KOPT-K1 (cell line): ENCODE results near the gene ADAP1.
"Not testable (repeated sequence)": the region's sequence is repeated elsewhere in the genome, so short reads cannot be mapped to it uniquely, and the experiment has no call there.

Experiments
- H3K27ac ChIP-seq: fragments of 200-600 bp; sonication (generic); 2 replicates; pipeline ENCODE4 v1.5.1; 2016; ENCODE audit warnings: antibody characterized with exemption, mild to moderate bottlenecking, low read depth, low read length; ENCODE audit not compliant: poor library complexity, severe bottlenecking
- H3K36me3 ChIP-seq: fragments of 200-600 bp; sonication (generic); 2 replicates; pipeline ENCODE4 v1.5.1; 2017; ENCODE audit warnings: antibody characterized with exemption, mild to moderate bottlenecking, low read length, moderate library complexity; ENCODE audit not compliant: insufficient read depth
- H3K9me3 ChIP-seq: fragments of 200-600 bp; sonication (generic); 2 replicates; pipeline ENCODE4 v1.5.1; 2017; ENCODE audit warnings: antibody characterized with exemption, low read length, mild to moderate bottlenecking; ENCODE audit not compliant: insufficient read depth, poor library complexity, severe bottlenecking

The ADAP1 gene

GRCh38 chr7:945556-946255 lies 8.8 kb downstream of the ADAP1 start:
- Histone ChIP-seq H3K36me3 (no peaks in the 10 kb centered on the region), H3K9me3 (peaks cover 2% of the 10 kb centered on the region), H3K27ac (no peak overlapping the region)

- H3K27ac ChIP-seq: no peak overlapping the region
- peaks cover 8% of the 10 kb centered on the region for H3K9me3 ChIP-seq
- no peaks in the 10 kb centered on the region for H3K36me3 ChIP-seq
These were observed 9.3 kb downstream of the ADAP1 start for GRCh38 chr7:945147-945555.

GRCh38 chr7:944744-945143 lies 9.7 kb downstream of the ADAP1 start:
- no peak overlapping the region for H3K27ac ChIP-seq
- peaks cover 12% of the 10 kb centered on the region for H3K9me3 ChIP-seq
- no peaks in the 10 kb centered on the region for H3K36me3 ChIP-seq

DNA sequence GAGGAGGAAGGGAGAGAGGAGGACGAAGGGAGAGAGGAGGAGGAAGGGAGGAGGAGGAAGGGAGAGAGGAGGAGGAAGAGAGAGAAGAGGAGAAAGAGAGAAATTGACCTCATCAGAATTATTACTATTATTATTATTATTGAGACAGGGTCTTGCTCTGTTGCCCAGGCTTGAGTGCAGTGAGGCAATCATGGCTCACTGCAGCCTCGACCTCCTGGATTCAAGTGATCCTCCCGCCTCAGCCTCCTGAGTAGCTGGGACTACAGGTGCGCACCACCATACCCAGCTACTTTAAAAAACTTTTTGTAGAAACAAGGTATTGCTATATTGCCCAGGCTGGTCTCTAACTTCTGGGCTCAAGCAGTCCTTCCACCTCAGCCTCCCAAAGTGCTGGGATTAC lies 10.7 kb downstream of the ADAP1 start:
- not testable (repeated sequence) for H3K27ac ChIP-seq, H3K36me3 ChIP-seq
- H3K9me3 ChIP-seq: peaks cover 13% of the 10 kb centered on the region

DNA sequence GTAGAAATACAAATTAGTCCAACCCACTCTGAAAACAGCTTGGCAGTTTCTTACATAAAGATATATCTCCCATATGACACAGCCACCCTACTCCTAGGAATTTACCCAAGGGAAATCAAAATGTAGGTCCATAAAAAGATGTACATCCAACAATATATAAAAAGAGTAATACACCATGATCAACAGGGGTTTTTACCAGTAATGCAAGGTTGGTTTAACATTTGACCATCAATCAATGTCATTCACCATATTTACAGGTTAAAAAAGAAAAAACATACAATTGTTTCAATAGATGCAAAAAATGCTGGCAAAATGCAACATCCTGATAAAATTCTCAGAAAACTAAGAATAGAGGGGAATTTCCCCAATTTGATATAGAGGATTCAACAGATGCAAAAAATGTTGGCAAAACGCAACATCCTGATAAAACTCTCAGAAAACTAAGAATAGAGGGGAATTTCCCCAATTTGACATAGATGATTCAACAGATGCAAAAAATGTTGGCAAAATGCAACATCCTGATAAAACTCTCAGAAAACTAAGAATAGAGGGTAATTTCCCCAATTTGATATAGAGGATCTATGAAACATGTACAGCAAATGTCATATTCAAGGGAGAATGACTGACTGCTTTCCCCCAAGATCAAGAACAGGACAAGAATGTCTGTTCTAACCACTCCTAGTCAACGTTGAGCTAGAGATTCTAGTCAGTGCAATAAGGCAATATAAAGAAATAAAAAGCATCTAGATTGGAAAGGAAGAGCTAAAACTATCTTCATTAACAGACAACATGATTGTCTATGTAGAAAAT lies 13.7 kb downstream of the ADAP1 start:
- H3K36me3 ChIP-seq: no peaks in the 10 kb centered on the region
- no peak overlapping the region for H3K27ac ChIP-seq
- H3K9me3 ChIP-seq: peaks cover 13% of the 10 kb centered on the region

- H3K36me3 ChIP-seq: no peaks in the 10 kb centered on the region
- no peak overlapping the region for H3K27ac ChIP-seq
- H3K9me3 ChIP-seq: peaks cover 13% of the 10 kb centered on the region
These were observed 14.6 kb downstream of the ADAP1 start for GRCh38 chr7:939843-940242.

- H3K27ac ChIP-seq: no peak overlapping the region
- H3K9me3 ChIP-seq: peaks cover 13% of the 10 kb centered on the region
- no peaks in the 10 kb centered on the region for H3K36me3 ChIP-seq
These were observed 15.8 kb downstream of the ADAP1 start for GRCh38 chr7:938546-939185.

DNA sequence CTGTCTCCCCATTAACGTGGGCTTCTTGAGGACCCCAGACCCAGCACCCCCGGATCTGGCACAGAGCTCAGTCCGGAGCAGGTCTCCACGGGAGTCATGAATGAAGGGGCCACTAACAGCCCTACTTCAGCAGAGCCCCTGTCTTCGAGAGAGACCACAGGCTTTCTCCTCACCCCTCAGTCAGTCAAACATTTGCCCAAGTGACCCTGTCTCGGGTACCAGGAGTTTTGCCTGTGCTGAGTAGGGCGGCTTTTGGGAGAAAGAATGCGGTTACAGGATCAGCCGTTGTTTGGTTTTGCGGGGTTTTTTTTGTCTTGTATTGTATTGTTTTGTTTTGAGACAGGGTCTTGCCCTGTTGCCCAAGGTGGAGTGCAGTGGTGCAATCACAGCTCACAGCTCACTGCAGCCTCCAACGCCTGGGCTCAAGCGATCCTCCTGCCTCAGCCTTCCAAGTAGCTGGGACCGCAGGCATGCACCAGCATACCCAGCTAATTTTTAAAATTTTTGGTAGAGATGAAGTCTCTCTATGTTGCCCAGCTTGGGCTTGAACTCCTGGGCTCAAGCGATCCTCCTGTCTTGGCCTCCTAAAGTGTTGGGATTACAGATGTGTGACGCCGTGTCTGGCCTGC lies 16.5 kb downstream of the ADAP1 start:
- no peak overlapping the region for H3K27ac ChIP-seq
- peaks cover 13% of the 10 kb centered on the region for H3K9me3 ChIP-seq
- no peaks in the 10 kb centered on the region for H3K36me3 ChIP-seq

DNA sequence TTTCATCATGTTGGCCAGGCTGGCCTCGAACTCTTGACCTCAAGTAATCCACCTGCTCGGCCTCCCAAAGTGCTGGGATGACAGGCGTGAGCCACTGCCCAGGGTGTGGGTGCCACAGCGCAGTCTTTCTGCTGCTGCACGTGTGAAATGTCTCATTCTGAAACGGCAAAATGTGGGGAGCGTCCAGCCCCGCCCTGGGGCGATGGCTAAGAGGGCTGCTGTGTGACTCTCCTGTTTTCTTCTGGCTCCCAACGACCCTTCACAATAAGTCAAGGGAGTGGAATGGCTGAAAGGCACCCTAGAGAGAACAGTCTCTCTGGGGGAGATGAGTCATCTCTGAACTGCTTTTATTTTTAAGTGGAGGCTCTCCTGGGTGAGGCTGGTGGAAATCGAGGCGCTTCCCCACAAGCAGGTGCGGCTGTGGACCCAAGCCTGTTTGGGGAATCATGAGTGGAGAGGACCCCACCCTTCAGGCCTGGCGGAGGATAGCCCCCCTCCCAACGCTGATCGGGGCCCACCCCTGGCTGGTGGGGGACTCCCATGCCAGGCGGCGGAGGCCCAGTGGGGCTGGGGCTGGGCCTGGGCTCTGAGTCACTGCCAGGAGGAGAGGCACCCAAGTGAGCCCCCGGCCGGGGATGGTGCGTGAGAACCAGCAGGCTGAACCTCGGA lies 18.0 kb downstream of the ADAP1 start:
- no peak overlapping the region for H3K27ac ChIP-seq
- peaks cover 13% of the 10 kb centered on the region for H3K9me3 ChIP-seq

GRCh38 chr7:935874-936385 lies 18.6 kb downstream of the ADAP1 start:
- H3K36me3 ChIP-seq: no peaks in the 10 kb centered on the region
- H3K27ac ChIP-seq: no peak overlapping the region
- H3K9me3 ChIP-seq: peaks cover 13% of the 10 kb centered on the region

More for the DNA sequence above, 18.0 kb downstream of the ADAP1 start:
- no peaks in the 10 kb centered on the region for H3K36me3 ChIP-seq

- H3K9me3 ChIP-seq: peaks cover 7% of the 10 kb centered on the region
- H3K27ac ChIP-seq: no peak overlapping the region
- H3K36me3 ChIP-seq: no peaks in the 10 kb centered on the region
These were observed 19.2 kb downstream of the ADAP1 start for GRCh38 chr7:935164-935873.

DNA sequence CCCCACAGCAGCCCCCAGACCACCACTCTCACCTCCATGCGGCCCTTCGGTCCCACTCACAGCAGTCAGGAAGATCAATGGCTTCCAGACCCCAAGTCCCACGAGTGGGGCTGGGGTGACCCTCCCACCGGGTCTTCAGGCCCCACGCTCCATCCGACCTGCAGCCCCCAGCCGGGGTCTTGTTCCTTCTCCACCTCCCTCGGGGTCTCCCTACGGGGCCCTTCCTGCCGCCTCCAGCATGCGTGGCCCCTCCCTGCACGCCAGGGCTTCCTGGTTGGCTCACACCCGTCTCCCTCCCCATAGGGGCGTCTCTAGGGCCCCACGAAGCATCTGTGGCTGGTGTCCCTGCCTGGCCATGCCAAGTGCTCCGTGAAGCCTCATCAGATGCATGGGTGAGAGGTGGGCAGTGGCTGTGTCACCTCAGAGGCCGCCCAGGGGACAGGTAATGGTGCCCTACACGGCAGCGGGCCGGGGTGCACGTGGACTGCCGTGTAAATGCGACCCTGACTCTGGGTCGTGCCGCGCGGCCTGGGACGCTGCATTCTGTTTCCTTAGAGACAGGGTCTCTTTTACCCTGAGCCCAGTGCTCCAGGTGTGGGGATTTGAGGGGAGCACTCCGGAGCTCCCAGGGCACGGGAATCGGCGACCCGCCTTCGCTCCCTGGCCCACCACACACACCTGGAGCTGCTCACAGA lies 19.9 kb downstream of the ADAP1 start:
- Histone ChIP-seq H3K9me3 (no peaks in the 10 kb centered on the region), H3K27ac (no peak overlapping the region), H3K36me3 (no peaks in the 10 kb centered on the region)

DNA sequence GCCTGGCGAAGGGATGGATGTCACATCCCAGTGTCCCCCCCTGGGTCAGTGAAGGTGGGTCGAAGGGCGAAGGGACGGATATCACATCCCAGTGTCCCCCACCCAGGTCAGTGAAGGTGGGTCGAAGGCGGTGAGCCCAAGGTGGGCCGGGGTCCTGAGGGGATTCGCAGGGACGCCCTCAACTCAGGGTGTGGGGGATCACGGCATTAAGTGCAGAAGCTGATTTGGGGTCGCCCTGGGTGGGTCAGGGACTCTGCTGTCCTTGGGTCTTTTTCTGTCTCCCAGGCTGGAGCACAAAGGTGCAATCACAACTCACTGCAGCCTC lies 21.9 kb downstream of the ADAP1 start:
- Histone ChIP-seq H3K27ac (no peak overlapping the region), H3K36me3 (no peaks in the 10 kb centered on the region), H3K9me3 (no peaks in the 10 kb centered on the region)
